Stimulated activated CD4-positive, alpha-beta T cell treated with anti-CD3 and anti-CD28 coated beads, TNF-alpha, amount 100 ng/mL, for 1 hour (primary cell): ENCODE data around the gene NR4A1.
A peak's percentile ranks its signal among the peaks of the same experiment; 100 is the strongest.

Source experiments
- DNase-seq, 3 donors: peaks; one replicate each; pipeline ENCODE4 v3.0.0-alpha.2; 2020; ENCODE audit warnings: low read depth in 3 of 3, low spot score in 1 of 3

NR4A1 gene

GRCh38 chr12:52018433-52019112, 32.7 kb upstream of the NR4A1 start:
- no peak for DNase-seq

- no peak for DNase-seq
These were observed 32.0 kb upstream of the NR4A1 start for GRCh38 chr12:52019113-52019770.

GRCh38 chr12:52020539-52021336, 30.5 kb upstream of the NR4A1 start:
- peak in 1 of 3 donors; percentile 54 for DNase-seq

GRCh38 chr12:52022841-52023181, 28.4 kb upstream of the NR4A1 start:
- DNase-seq, result no peak

GRCh38 chr12:52023182-52023975, 27.9 kb upstream of the NR4A1 start:
- DNase-seq, result peak; percentile 77 to 90 (median 81)

- no peak for DNase-seq
These were observed 27.1 kb upstream of the NR4A1 start for GRCh38 chr12:52023976-52024688.

- DNase-seq, result no peak
These were observed 26.4 kb upstream of the NR4A1 start for GRCh38 chr12:52024845-52025230.

GRCh38 chr12:52026263-52026662, 25.0 kb upstream of the NR4A1 start:
- DNase-seq, result no peak

- no peak for DNase-seq
These were observed 24.0 kb upstream of the NR4A1 start for GRCh38 chr12:52027085-52027843.

GRCh38 chr12:52029685-52030084, 21.6 kb upstream of the NR4A1 start:
- no peak for DNase-seq

GRCh38 chr12:52032446-52032803, 18.8 kb upstream of the NR4A1 start:
- DNase-seq, result no peak

GRCh38 chr12:52032804-52033445, 18.3 kb upstream of the NR4A1 start:
- DNase-seq, result peak; percentile 72 to 76 (median 73)

GRCh38 chr12:52033446-52034140, 17.6 kb upstream of the NR4A1 start:
- no peak for DNase-seq

GRCh38 chr12:52035190-52035589, 16.1 kb upstream of the NR4A1 start:
- no peak for DNase-seq

- no peak for DNase-seq
These were observed 15.3 kb upstream of the NR4A1 start for GRCh38 chr12:52035926-52036325.

- DNase-seq, result peak in 2 of 3 donors; percentile 64 to 80
These were observed 14.6 kb upstream of the NR4A1 start for GRCh38 chr12:52036587-52037171.

GRCh38 chr12:52037248-52037861, 13.9 kb upstream of the NR4A1 start:
- no peak for DNase-seq

GRCh38 chr12:52038447-52038846, 12.8 kb upstream of the NR4A1 start:
- no peak for DNase-seq
